K562 treated with DMSO at 1 percent for 12 hours (cell line): ENCODE measurements around the gene MROH8. TPM values are rescaled to one million over a fixed set of nuclear protein-coding genes. Genes with fewer than 3 reads are reported as not detected.

Experiments used
- total RNA-seq: library from RNA; unstranded; fragments of 300-600 nt; gene quantifications from 2 replicates; pipeline ENCODE4 v1.2.3, GENCODE V29; 2022; ENCODE audit not compliant: insufficient read depth

Gene MROH8
- total RNA-seq, result 0.30 TPM in 1 of 2 replicates, not detected in the other

DNA sequence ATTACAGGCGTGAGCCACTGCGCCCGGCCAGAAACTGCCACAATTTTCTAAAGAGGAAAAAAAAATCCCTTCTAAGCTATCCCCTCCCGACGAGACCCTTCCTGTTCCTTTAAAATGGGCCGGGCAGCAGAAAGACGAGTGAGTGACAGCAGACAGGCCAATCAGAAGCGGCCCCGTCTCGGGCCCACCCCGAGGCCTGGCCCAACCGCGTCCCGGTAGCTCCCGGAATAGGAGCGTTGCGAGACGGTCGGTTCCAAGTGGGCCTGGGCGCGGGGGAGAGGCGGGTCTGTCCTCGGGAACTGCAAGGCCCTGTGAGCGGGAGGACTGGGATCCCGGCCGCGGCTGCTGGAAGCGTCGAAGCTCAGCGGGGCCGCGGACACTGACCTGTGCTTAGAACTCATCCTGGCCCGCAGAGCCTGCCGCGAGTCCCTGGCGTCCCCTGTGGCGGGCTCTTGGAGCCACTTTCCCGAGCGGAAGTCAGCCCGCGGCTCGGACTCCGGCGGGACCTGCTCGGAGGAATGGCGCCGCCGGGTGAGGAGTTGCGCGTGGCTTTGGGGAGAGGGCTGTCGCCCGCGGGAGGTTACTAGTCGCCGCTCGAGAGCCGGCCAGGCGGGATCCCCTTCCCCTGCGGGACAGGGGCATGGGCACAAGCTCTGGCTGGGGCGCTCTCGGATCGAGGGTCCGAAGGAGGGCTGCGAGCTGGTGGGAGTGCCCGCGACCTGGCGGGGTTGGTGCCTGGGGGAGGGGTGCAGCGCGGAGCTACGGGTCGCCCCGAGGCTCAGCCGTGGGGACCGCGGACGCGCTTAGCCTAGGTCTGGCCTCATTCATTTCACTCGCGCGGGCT is at the start of gene MROH8, which contains the start of gene RPN2:
TSS of gene MROH8 (minus strand) at position 710 of the 844 bp plus-strand sequence.
TSS of gene RPN2 (plus strand) at position 492 of the 844 bp plus-strand sequence. CDS start at position 519, 27 bp downstream.

DNA sequence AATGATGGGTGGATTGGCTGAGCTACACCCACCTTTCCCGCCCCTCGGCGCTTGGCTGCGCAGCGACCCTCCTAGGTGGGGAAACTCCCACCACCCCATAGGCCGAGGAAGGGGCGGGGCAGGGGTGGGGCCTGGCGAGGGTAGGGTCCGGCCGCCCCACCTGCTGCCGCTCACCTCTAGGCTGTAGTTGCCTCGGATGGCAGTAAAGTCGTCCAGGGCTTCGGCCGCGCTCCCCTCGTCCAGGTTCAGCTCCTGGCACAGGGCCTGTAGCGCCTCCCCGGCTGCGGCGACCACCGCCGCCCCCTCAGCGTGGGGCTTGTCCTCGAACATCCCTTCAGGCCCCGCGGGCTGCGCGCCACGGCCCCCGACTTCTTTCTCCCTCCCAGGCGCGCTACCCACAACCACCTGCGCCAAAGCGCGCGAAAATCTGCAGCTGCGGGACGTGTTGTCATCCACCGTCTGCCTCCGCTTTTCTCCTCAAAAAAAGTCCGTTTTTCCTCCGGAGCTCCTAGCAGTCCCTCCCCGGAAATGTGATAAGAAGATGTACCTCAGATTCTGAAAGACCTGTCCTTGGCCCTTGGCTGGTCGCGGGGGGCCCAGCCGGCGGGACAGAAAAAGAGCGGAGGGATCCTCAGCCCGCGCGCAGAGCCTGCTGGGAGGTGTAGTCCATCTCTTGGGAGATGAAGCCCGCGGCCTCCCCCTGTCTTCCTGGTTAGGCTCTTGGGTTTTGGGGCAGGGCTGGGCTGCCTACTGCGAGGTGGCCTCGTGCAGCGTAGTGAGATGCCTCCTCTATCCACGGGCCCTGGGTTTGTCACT is 83.5 kb downstream of the MROH8 start, which contains the start of gene RBL1:
TSS of gene RBL1 (minus strand) at position 399 of the 816 bp plus-strand sequence. CDS start at position 330, 69 bp downstream.

Other genes with a start within 250 kb of the MROH8 start
- gene SAMHD1, start 227.8 kb downstream of the MROH8 start, total RNA-seq, result 12.8 and 25.9 TPM in 2 replicates
- 3.8 and 14.2 TPM in 2 replicates for gene RBL1, start 83.6 kb downstream of the MROH8 start, total RNA-seq
- 192 and 365 TPM in 2 replicates for gene RPN2, start 218 bp downstream of the MROH8 start, total RNA-seq
- gene GHRH, start 82.3 kb upstream of the MROH8 start, total RNA-seq, result not detected in 2 replicates
- gene MANBAL, start 110.1 kb upstream of the MROH8 start, total RNA-seq, result 14.8 and 22.0 TPM in 2 replicates
- 3.2 and 7.9 TPM in 2 replicates for gene SRC, start 166.6 kb upstream of the MROH8 start, total RNA-seq